Measurements from ENCODE around the gene SULT2B1. TPM values are rescaled to one million over a fixed set of nuclear protein-coding genes. Genes with fewer than 3 reads are reported as not detected.

SULT2B1 gene
- polyA plus RNA-seq, 1 experiment = 0.25 TPM

DNA sequence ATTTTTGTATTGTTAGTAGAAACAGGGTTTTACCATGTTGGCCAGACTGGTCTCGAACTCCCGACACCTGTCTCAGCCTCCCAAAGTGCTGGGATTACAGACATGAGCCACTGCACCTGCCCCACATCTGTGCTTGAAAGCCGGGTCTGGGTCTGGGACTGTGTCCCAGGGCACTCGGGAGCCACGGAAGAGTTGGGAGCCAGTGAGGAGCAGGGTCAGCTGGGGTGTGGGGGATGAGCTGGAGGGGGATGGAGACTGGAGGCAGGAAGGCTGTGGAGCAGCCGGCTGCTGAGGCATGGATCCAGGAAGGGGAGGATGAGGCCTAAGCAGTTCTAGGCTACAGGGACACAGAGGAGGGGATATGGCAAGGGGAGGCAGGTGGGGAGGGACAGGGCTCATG lies 43.9 kb downstream of the SULT2B1 start:
- Histone ChIP-seq H3K36me3 (ENCODE audit: control insufficient read depth, insufficient read depth, low read length) (no peaks in the 10 kb centered on the region), H3K27me3 (ENCODE audit: control insufficient read depth, insufficient read depth, low read length) (no peaks in the 10 kb centered on the region), H3K4me3 (ENCODE audit: low read depth, low read length) (no peak overlapping the region)
- CTCF ChIA-PET = interaction anchor here (1.3 to 2.4 kb wide), 3 partner anchors 11 to 106 kb away, joined by 3 to 12 read pairs (median 6); partner anchors contain the start of gene SPACA4
- TF ChIP-seq, protein P1, sequence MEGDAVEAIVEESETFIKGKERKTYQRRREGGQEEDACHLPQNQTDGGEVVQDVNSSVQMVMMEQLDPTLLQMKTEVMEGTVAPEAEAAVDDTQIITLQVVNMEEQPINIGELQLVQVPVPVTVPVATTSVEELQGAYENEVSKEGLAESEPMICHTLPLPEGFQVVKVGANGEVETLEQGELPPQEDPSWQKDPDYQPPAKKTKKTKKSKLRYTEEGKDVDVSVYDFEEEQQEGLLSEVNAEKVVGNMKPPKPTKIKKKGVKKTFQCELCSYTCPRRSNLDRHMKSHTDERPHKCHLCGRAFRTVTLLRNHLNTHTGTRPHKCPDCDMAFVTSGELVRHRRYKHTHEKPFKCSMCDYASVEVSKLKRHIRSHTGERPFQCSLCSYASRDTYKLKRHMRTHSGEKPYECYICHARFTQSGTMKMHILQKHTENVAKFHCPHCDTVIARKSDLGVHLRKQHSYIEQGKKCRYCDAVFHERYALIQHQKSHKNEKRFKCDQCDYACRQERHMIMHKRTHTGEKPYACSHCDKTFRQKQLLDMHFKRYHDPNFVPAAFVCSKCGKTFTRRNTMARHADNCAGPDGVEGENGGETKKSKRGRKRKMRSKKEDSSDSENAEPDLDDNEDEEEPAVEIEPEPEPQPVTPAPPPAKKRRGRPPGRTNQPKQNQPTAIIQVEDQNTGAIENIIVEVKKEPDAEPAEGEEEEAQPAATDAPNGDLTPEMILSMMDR (IDR thresholded peaks at IDR 0.05; ENCODE audit: insufficient read depth, low read depth, low read length) = no peak
- POLR2A ChIA-PET = no interaction called here
- DNase-seq (ENCODE audit: low read depth) = no peak

DNA sequence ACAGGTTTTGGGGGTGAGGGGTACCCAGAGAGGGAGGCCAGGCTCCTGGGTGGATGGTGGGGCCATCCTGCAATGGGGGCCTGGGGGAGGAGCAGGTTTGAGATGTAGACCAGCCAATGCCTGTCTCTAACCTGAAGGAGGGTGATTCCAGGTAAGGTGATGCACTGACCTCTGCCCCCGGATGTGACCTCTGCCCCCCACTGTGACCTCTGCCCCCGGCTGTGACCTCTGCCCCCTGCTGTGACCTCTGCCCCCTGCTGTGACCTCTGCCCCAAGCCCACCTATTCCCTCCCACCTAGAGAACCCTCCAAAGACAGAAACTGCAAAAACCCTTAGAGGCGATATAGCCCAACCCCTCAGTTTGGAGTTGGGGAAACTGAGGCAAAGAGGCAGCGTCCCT lies 44.3 kb downstream of the SULT2B1 start:
- TF ChIP-seq, protein P1 (IDR thresholded peaks at IDR 0.05; ENCODE audit: insufficient read depth, low read depth, low read length) = no peak
- POLR2A ChIA-PET = no interaction called here

DNA sequence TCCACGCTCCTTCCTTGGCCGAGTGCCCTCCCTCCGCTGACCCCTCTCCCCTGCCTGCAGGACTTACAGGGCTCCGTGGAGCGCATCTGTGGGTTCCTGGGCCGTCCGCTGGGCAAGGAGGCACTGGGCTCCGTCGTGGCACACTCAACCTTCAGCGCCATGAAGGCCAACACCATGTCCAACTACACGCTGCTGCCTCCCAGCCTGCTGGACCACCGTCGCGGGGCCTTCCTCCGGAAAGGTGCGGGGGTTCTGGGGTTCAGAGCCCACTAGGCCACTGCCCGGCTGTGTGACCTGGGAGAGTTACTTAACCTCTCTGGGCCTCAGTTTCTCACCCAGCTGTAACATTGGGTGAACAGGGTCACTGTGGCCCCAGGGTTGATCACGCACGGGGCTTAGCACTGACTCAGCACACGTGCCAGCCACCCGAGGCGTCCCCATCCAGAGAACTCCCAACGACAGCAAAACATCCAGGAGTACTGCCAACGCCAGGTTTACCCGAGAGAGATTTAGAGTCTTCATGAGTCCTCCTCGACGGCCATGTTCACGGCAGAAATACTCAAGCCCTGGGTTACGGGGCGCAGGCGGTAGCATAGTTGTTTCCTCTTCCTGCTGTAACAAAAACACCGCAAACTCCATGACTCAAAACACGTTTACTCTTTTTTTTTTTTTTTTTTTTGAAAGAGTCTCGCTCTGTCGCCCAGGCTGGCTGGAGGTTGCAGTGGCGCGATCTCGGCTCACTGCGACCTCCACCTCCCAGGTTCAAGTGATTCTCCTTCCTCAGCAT lies 44.9 kb downstream of the SULT2B1 start:
- H3K4me3 ChIP-seq (ENCODE audit: low read depth, low read length) = no peak overlapping the region
- no peak for DNase-seq (ENCODE audit: low read depth)
- TF ChIP-seq, protein P1 (IDR thresholded peaks at IDR 0.05; ENCODE audit: insufficient read depth, low read depth, low read length) = no peak
- no peaks in the 10 kb centered on the region for H3K27me3 ChIP-seq (ENCODE audit: control insufficient read depth, insufficient read depth, low read length)
- ChIA-PET POLR2A (no interaction called here), CTCF (interaction anchor here (1.1 kb wide), 1 partner anchor 11 kb away, joined by 3 read pairs; no protein-coding TSS in a partner anchor)
- H3K36me3 ChIP-seq (ENCODE audit: control insufficient read depth, insufficient read depth, low read length) = no peaks in the 10 kb centered on the region

More for the DNA sequence above, 44.3 kb downstream of the SULT2B1 start:
- H3K4me3 ChIP-seq (ENCODE audit: low read depth, low read length) = no peak overlapping the region
- no peaks in the 10 kb centered on the region for H3K36me3 ChIP-seq (ENCODE audit: control insufficient read depth, insufficient read depth, low read length)
- H3K27me3 ChIP-seq (ENCODE audit: control insufficient read depth, insufficient read depth, low read length) = no peaks in the 10 kb centered on the region
- CTCF ChIA-PET = no interaction called here
- DNase-seq (ENCODE audit: low read depth) = no peak

DNA sequence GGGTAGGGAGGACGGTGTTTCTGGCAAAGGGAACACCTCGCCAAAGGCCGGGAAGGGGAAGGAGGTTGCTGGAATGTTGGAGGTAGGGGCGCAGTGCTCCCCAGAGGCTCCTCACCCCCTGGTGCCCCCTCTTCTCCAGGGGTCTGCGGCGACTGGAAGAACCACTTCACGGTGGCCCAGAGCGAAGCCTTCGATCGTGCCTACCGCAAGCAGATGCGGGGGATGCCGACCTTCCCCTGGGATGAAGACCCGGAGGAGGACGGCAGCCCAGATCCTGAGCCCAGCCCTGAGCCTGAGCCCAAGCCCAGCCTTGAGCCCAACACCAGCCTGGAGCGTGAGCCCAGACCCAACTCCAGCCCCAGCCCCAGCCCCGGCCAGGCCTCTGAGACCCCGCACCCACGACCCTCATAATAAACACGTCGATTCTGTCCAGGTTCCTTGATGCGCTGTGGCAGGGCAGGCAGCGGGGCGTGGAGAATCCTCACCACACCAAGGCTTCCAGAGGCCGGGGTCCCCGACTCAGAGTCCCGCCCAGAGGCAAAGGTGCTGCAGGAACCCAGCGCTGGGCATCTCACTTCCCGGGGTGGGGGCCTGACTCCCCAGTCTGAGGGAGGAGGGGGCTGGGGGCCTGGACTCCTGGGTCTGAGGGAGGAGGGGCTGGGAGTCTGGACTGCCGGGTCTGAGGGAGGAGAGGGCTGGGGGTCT lies 47.2 kb downstream of the SULT2B1 start:
- H3K36me3 ChIP-seq (ENCODE audit: control insufficient read depth, insufficient read depth, low read length) = no peaks in the 10 kb centered on the region
- DNase-seq (ENCODE audit: low read depth) = no peak
- TF ChIP-seq, protein P1 (IDR thresholded peaks at IDR 0.05; ENCODE audit: insufficient read depth, low read depth, low read length) = no peak
- H3K4me3 ChIP-seq (ENCODE audit: low read depth, low read length) = no peak overlapping the region
- ChIA-PET CTCF (interaction anchor here (0.9 to 1.1 kb wide), 3 partner anchors 10 kb away, joined by 3 to 4 read pairs (median 3); no protein-coding TSS in a partner anchor), POLR2A (no interaction called here)
- H3K27me3 ChIP-seq (ENCODE audit: control insufficient read depth, insufficient read depth, low read length) = no peaks in the 10 kb centered on the region
